OCI-LY1 (cell line): ENCODE results near the gene ZNF200.

Experiments
- CTCF ChIP-seq: fragments of 200-600 bp; sonication (generic), shearing (Covaris generic); IDR thresholded peaks from 2 replicates; pipeline ENCODE4 v1.5.1; 2017; ENCODE audit warnings: mild to moderate bottlenecking, antibody characterized with exemption, low read length, moderate library complexity, mixed read lengths
- EZH2 ChIP-seq: fragments of 200-600 bp; sonication (generic), shearing (Covaris generic); IDR thresholded peaks from 2 replicates; pipeline ENCODE4 v1.8.0; 2017; ENCODE audit warnings: borderline replicate concordance, mixed run types, mild to moderate bottlenecking, antibody characterized with exemption, low read length, moderate library complexity, mixed read lengths

- TF ChIP-seq CTCF (no peak), EZH2 (no peak)
These were observed 48.0 kb upstream of the ZNF200 start, which contains the start of gene ZNF263 for GRCh38 chr16:3282730-3283542.
